Measurements from ENCODE around the gene TFDP2. TPM values are rescaled to one million over a fixed set of nuclear protein-coding genes. Genes with fewer than 3 reads are reported as not detected.
"Not testable (repeated sequence)": the region's sequence is repeated elsewhere in the genome, so short reads cannot be mapped to it uniquely, and the experiment has no call there.

TFDP2 gene
- total RNA-seq, 1 experiment from 2014 or later: 48.2 TPM

- CTCF ChIA-PET, H3K4me1 Mint-ChIP-seq: not testable (repeated sequence)
Measured at GRCh38 chr3:141909986-141910385, 239.4 kb downstream of the TFDP2 start.

GRCh38 chr3:141909408-141909807 is 239.9 kb downstream of the TFDP2 start:
- H3K4me3 Mint-ChIP-seq: no peak overlapping the region
- POLR2A ChIA-PET: no interaction called here
- DNase-seq (ENCODE audit: low spot score): no peak
- no peak for ATAC-seq
- no peak overlapping the region for H3K27ac Mint-ChIP-seq
- CTCF ChIA-PET: no interaction called here
- no peaks in the 10 kb centered on the region for H3K27me3 Mint-ChIP-seq (ENCODE audit: low read depth)
- H3K9me3 Mint-ChIP-seq: peaks cover 9% of the 10 kb centered on the region
- H3K36me3 Mint-ChIP-seq: peaks cover 73% of the 10 kb centered on the region
- H3K4me1 Mint-ChIP-seq: no peaks in the 10 kb centered on the region
- TF ChIP-seq, protein P1, sequence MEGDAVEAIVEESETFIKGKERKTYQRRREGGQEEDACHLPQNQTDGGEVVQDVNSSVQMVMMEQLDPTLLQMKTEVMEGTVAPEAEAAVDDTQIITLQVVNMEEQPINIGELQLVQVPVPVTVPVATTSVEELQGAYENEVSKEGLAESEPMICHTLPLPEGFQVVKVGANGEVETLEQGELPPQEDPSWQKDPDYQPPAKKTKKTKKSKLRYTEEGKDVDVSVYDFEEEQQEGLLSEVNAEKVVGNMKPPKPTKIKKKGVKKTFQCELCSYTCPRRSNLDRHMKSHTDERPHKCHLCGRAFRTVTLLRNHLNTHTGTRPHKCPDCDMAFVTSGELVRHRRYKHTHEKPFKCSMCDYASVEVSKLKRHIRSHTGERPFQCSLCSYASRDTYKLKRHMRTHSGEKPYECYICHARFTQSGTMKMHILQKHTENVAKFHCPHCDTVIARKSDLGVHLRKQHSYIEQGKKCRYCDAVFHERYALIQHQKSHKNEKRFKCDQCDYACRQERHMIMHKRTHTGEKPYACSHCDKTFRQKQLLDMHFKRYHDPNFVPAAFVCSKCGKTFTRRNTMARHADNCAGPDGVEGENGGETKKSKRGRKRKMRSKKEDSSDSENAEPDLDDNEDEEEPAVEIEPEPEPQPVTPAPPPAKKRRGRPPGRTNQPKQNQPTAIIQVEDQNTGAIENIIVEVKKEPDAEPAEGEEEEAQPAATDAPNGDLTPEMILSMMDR (IDR thresholded peaks at IDR 0.05): no peak
- TF ChIP-seq, protein P2, sequence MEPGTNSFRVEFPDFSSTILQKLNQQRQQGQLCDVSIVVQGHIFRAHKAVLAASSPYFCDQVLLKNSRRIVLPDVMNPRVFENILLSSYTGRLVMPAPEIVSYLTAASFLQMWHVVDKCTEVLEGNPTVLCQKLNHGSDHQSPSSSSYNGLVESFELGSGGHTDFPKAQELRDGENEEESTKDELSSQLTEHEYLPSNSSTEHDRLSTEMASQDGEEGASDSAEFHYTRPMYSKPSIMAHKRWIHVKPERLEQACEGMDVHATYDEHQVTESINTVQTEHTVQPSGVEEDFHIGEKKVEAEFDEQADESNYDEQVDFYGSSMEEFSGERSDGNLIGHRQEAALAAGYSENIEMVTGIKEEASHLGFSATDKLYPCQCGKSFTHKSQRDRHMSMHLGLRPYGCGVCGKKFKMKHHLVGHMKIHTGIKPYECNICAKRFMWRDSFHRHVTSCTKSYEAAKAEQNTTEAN (CRISPR knock-in tag; IDR thresholded peaks at IDR 0.05): no peak
- no peak for TF ChIP-seq OVOL2 (CRISPR knock-in tag; IDR thresholded peaks at IDR 0.05; ENCODE audit: borderline replicate concordance)
- TF ChIP-seq ZNF138 (CRISPR knock-in tag; conservative IDR thresholded peaks at IDR 0.05): no peak
- TF ChIP-seq MAX (CRISPR knock-in tag; IDR thresholded peaks at IDR 0.05): no peak
- TF ChIP-seq CDX4 (CRISPR knock-in tag; IDR thresholded peaks at IDR 0.05; ENCODE audit: borderline replicate concordance): no peak
- no peak for TF ChIP-seq E2F4 (CRISPR knock-in tag; IDR thresholded peaks at IDR 0.05; ENCODE audit: borderline replicate concordance, low read depth)
- TF ChIP-seq AFF4 (CRISPR knock-in tag; IDR thresholded peaks at IDR 0.05; ENCODE audit: borderline replicate concordance): no peak
- no peak for TF ChIP-seq ATF2 (CRISPR knock-in tag; IDR thresholded peaks at IDR 0.05; ENCODE audit: borderline replicate concordance, low read depth)
- TF ChIP-seq, protein P3, sequence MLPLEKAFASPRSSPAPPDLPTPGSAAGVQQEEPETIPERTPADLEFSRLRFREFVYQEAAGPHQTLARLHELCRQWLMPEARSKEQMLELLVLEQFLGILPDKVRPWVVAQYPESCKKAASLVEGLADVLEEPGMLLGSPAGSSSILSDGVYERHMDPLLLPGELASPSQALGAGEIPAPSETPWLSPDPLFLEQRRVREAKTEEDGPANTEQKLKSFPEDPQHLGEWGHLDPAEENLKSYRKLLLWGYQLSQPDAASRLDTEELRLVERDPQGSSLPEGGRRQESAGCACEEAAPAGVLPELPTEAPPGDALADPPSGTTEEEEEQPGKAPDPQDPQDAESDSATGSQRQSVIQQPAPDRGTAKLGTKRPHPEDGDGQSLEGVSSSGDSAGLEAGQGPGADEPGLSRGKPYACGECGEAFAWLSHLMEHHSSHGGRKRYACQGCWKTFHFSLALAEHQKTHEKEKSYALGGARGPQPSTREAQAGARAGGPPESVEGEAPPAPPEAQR (CRISPR knock-in tag; IDR thresholded peaks at IDR 0.05): no peak
- no peak for TF ChIP-seq NR2C2 (CRISPR knock-in tag; IDR thresholded peaks at IDR 0.05)
- TF ChIP-seq FOXP1 (CRISPR knock-in tag; IDR thresholded peaks at IDR 0.05; ENCODE audit: borderline replicate concordance): no peak
- no peak for TF ChIP-seq MXD4 (CRISPR knock-in tag; IDR thresholded peaks at IDR 0.05; ENCODE audit: borderline replicate concordance)
- no peak for TF ChIP-seq TEAD4 (CRISPR knock-in tag; IDR thresholded peaks at IDR 0.05)
- TF ChIP-seq ZNF317 (CRISPR knock-in tag; IDR thresholded peaks at IDR 0.05; ENCODE audit: borderline replicate concordance, low read depth): no peak
- TF ChIP-seq ARID4B (CRISPR knock-in tag; IDR thresholded peaks at IDR 0.05; ENCODE audit: borderline replicate concordance): no peak
- TF ChIP-seq ZNF671 (CRISPR knock-in tag; IDR thresholded peaks at IDR 0.05): no peak

More at GRCh38 chr3:141909986-141910385, 239.4 kb downstream of the TFDP2 start:
- H3K9me3 Mint-ChIP-seq; H3K27me3 Mint-ChIP-seq (ENCODE audit: low read depth); DNase-seq (ENCODE audit: low spot score); ATAC-seq; POLR2A ChIA-PET; H3K4me3 Mint-ChIP-seq; H3K27ac Mint-ChIP-seq: not testable (repeated sequence)
- peaks cover 79% of the 10 kb centered on the region for H3K36me3 Mint-ChIP-seq
- TF ChIP-seq ZNF121 (CRISPR knock-in tag; IDR thresholded peaks at IDR 0.05): peak; percentile 52; the same call in 1 of the 2 replicates

Data from WTC11 (cell line).